Nephron (organoid): Measurements from ENCODE around the gene TREH.

Experiments used
- H3K27ac Mint-ChIP-seq, 3 experiments: 2 replicates each; pipeline ENCODE4 v1.8.0; 2020; ENCODE audit warnings: mixed read lengths in 3 of 3, mild to moderate bottlenecking in 2 of 3, moderate library complexity in 1 of 3
- H3K27me3 Mint-ChIP-seq: 2 replicates; pipeline ENCODE4 v1.8.0; 2021; ENCODE audit warnings: low read depth, mild to moderate bottlenecking, moderate library complexity, mixed read lengths
- H3K36me3 Mint-ChIP-seq: 2 replicates; pipeline ENCODE4 v1.8.0; 2020; ENCODE audit warnings: low read depth, mixed read lengths
- H3K4me1 Mint-ChIP-seq: 2 replicates; pipeline ENCODE4 v1.8.0; 2020; ENCODE audit warnings: mixed read lengths
- H3K4me3 Mint-ChIP-seq, 3 experiments: 2 replicates each; pipeline ENCODE4 v1.8.0; 2020; ENCODE audit warnings: mild to moderate bottlenecking in 3 of 3, mixed read lengths in 3 of 3, moderate library complexity in 2 of 3
- H3K9me3 Mint-ChIP-seq: 2 replicates; pipeline ENCODE4 v1.8.0; 2020; ENCODE audit warnings: mixed read lengths
- CTCF ChIP-seq, 3 experiments: fragments of 200-600 bp; sonication (generic); IDR thresholded peaks; one replicate each; pipeline ENCODE4 v1.5.0; 2021; ENCODE audit warnings: antibody characterized with exemption in 3 of 3; ENCODE audit not compliant: unreplicated experiment in 3 of 3

TREH gene

GRCh38 chr11:118661425-118662301, 17.8 kb downstream of the TREH start:
- Mint-ChIP-seq H3K4me1 (peaks cover 10% of the 10 kb centered on the region), H3K36me3 (peaks cover 12% of the 10 kb centered on the region), H3K9me3 (no peaks in the 10 kb centered on the region)

GRCh38 chr11:118660681-118661424, 18.6 kb downstream of the TREH start:
- Mint-ChIP-seq H3K4me1 (peaks cover 5% of the 10 kb centered on the region), H3K9me3 (no peaks in the 10 kb centered on the region), H3K27me3 (peaks cover 4% of the 10 kb centered on the region), H3K27ac (no peak overlapping the region), H3K36me3 (peaks cover 17% of the 10 kb centered on the region), H3K4me3 (no peak overlapping the region)
- TF ChIP-seq CTCF (IDR thresholded peaks at IDR 0.05; ENCODE audit: unreplicated experiment in 3 of 3): no peak

More at GRCh38 chr11:118661425-118662301, 17.8 kb downstream of the TREH start:
- Mint-ChIP-seq H3K4me3 (no peak overlapping the region), H3K27ac (no peak overlapping the region), H3K27me3 (peaks cover 4% of the 10 kb centered on the region)
- TF ChIP-seq CTCF (IDR thresholded peaks at IDR 0.05; ENCODE audit: unreplicated experiment in 3 of 3): no peak

GRCh38 chr11:118659953-118660680, 19.3 kb downstream of the TREH start:
- Mint-ChIP-seq H3K27ac (no peak overlapping the region), H3K4me3 (no peak overlapping the region), H3K36me3 (peaks cover 20% of the 10 kb centered on the region), H3K27me3 (peaks cover 4% of the 10 kb centered on the region), H3K9me3 (no peaks in the 10 kb centered on the region), H3K4me1 (peaks cover 5% of the 10 kb centered on the region)
- no peak for TF ChIP-seq CTCF (IDR thresholded peaks at IDR 0.05; ENCODE audit: unreplicated experiment in 3 of 3)

- peaks cover 24% of the 10 kb centered on the region for H3K36me3 Mint-ChIP-seq
- peak overlapping the region; percentile 29 to 59 (median 40) for H3K27ac Mint-ChIP-seq
- TF ChIP-seq CTCF (IDR thresholded peaks at IDR 0.05; ENCODE audit: unreplicated experiment in 3 of 3): peak; percentile 97 to 99 (median 98)
- no peaks in the 10 kb centered on the region for H3K9me3 Mint-ChIP-seq
- no peak overlapping the region for H3K4me3 Mint-ChIP-seq
- H3K27me3 Mint-ChIP-seq: peaks cover 4% of the 10 kb centered on the region
- H3K4me1 Mint-ChIP-seq: peaks cover 5% of the 10 kb centered on the region
Measured at GRCh38 chr11:118659314-118659952, 20.0 kb downstream of the TREH start.

- H3K27ac Mint-ChIP-seq: peak overlapping the region; percentile 29 to 59 (median 40)
- peaks cover 27% of the 10 kb centered on the region for H3K36me3 Mint-ChIP-seq
- TF ChIP-seq CTCF (IDR thresholded peaks at IDR 0.05; ENCODE audit: unreplicated experiment in 3 of 3): no peak
- peaks cover 4% of the 10 kb centered on the region for H3K27me3 Mint-ChIP-seq
- H3K9me3 Mint-ChIP-seq: no peaks in the 10 kb centered on the region
- peaks cover 5% of the 10 kb centered on the region for H3K4me1 Mint-ChIP-seq
- no peak overlapping the region for H3K4me3 Mint-ChIP-seq
Measured at GRCh38 chr11:118658429-118659313, 20.8 kb downstream of the TREH start.
